ENCODE data around the gene ETV3. TPM values are rescaled to one million over a fixed set of nuclear protein-coding genes. Genes with fewer than 3 reads are reported as not detected.
A peak's percentile ranks its signal among the peaks of the same experiment; 100 is the strongest.

Gene ETV3
- total and polyA plus RNA-seq, 2 of the 8 experiments (the other 6 are each of a cell fraction or from before 2014, with no cell fraction given), result 6.0 to 23.8 TPM

DNA sequence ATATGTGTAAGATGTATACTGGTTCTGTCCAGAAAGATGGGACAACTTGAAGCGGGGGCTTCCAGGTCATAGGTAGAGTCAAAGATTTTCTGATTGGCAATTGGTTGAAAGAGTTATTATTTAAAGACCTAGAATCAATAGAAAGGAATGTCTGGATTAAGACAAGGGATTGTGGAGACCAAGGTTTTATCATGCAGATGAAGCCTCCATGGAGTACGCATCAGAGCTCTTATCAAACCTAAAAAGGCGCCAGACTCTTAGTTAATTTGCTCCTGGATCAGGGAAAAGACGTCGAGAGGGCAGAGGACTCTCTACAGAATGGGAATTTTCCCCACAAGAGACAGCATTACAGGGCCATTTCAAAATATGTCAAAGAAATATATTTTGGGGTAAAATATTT, 23.7 kb upstream of the ETV3 start:
- peak overlapping the region; percentile 73 for H3K27ac ChIP-seq (ENCODE audit: low read depth, low read length)

More for the DNA sequence above, 23.7 kb upstream of the ETV3 start:
- Histone ChIP-seq H2BK5ac (ENCODE audit: low read depth, low read length) (peak overlapping the region; percentile 89), H3K79me2 (ENCODE audit: control insufficient read depth in 1 of 2, insufficient read depth in 2 of 2, low read length in 2 of 2) (no peaks in the 10 kb centered on the region), H3K79me1 (ENCODE audit: low read depth, low read length) (no peaks in the 10 kb centered on the region), H3K9me3 (ENCODE audit: insufficient read depth in 2 of 2, low read depth in 1 of 2, low read length in 1 of 2) (no peaks in the 10 kb centered on the region), H3K9ac (replicated peaks in 1 of 4; ENCODE audit: extremely low read depth in 1 of 4, low read depth in 3 of 4, low read length in 3 of 4) (0 out of 7 replicates have a peak overlapping the region, but pooled peaks of 1 of the 4 experiments have one; percentile 13), H2AK5ac (ENCODE audit: low read depth, low read length) (peak overlapping the region; percentile 99; the same call in 1 of the 2 replicates), H3K36me3 (ENCODE audit: control insufficient read depth in 2 of 4, insufficient read depth in 4 of 4, low read length in 3 of 4) (no peaks in the 10 kb centered on the region), H3K4me2 (ENCODE audit: insufficient read depth in 1 of 2, low read depth in 2 of 2, low read length in 2 of 2) (peak overlapping the region; percentile 0 to 53), H3K4me3 (ENCODE audit: extremely low read depth in 1 of 4, insufficient read depth in 2 of 4, low read depth in 3 of 4, low read length in 4 of 4) (peak overlapping the region in 1 of 4 experiments; percentile 36; a peak in 1 of 8 replicates), H2BK12ac (ENCODE audit: low read depth, low read length) (peak overlapping the region; percentile 100), H3K4ac (replicated peaks; ENCODE audit: insufficient read length, low read depth, low read length) (no peak overlapping the region), H4K5ac (ENCODE audit: insufficient read length, low read depth, low read length) (peak overlapping the region; percentile 48), H3K56ac (replicated peaks; ENCODE audit: insufficient read length, low read depth, low read length) (no peak overlapping the region), H4K20me1 (replicated peaks in 1 of 2; ENCODE audit: control insufficient read depth in 1 of 2, insufficient read depth in 2 of 2, low read length in 2 of 2) (no peaks in the 10 kb centered on the region), H2BK20ac (ENCODE audit: low read length) (peak overlapping the region; percentile 52; the same call in 1 of the 2 replicates), H2AFZ (ENCODE audit: low read length) (no peak overlapping the region), H4K91ac (replicated peaks; ENCODE audit: insufficient read length, low read length) (peak overlapping the region; percentile 92), H2BK120ac (replicated peaks; ENCODE audit: low read depth, low read length) (peak overlapping the region; percentile 90), H3K4me1 (replicated peaks in 1 of 4; ENCODE audit: control insufficient read depth in 3 of 4, insufficient read depth in 4 of 4, low read length in 3 of 4) (peaks cover 14 to 22% (median 16%) of the 10 kb centered on the region in 4 experiments), H3K23me2 (ENCODE audit: low read depth, low read length) (no peaks in the 10 kb centered on the region), H3K27me3 (replicated peaks in 1 of 4; ENCODE audit: control insufficient read depth in 3 of 4, extremely low read depth in 1 of 4, insufficient read depth in 3 of 4, low read length in 3 of 4) (no peaks in the 10 kb centered on the region), H3K14ac (ENCODE audit: insufficient read length) (no peak overlapping the region), H4K8ac (ENCODE audit: extremely low read depth, insufficient read depth, low read length) (no peak overlapping the region), H2BK15ac (ENCODE audit: low read length) (no peak overlapping the region), H3K18ac (ENCODE audit: extremely low read depth, low read length) (peak overlapping the region; percentile 93; the same call in 1 of the 2 replicates), H3K23ac (ENCODE audit: insufficient read length) (no peak overlapping the region)
- FAIRE-seq (no peak), DNase-seq (ENCODE audit: low read depth in 1 of 2, low spot score in 2 of 2) (no peak)
- 0 out of 4 replicates have a peak, but pooled peaks of 1 of the 2 experiments have one; percentile 17 for TF ChIP-seq HDAC2 (IDR thresholded peaks at IDR 0.05; ENCODE audit: borderline replicate concordance in 1 of 2, low read depth in 2 of 2, low read length in 2 of 2)
- TF ChIP-seq EZH2 (IDR thresholded peaks at IDR 0.05; ENCODE audit: low read depth, low read length, severe bottlenecking), result no peak
- ChIA-PET CTCF (ENCODE audit: partially characterized antibody) (interaction anchor here (0.7 to 3.9 kb wide), 5 partner anchors 14 to 80 kb away, joined by 3 to 24 read pairs (median 5); no protein-coding TSS in a partner anchor), POLR2A (ENCODE audit: partially characterized antibody) (interaction anchor here (1.0 to 1.4 kb wide), 3 partner anchors 23 to 72 kb away, joined by 3 to 4 read pairs (median 3); partner anchors contain the start of gene ETV3)
- whole genome bisulfite sequencing, 2 experiments (ENCODE audit: extremely low coverage in 1 of 2, insufficient coverage in 1 of 2, insufficient read length in 1 of 2, insufficient replicate concordance in 2 of 2, low coverage in 1 of 2, low lambda C conversion rate in 2 of 2, missing lambda C conversion rate in 1 of 2), result 30% methylated on average over 5 of the region's 5 CpGs; no CpG with 5 or more reads in 1 of the 2 experiments

Measured in H1 (cell line).